Endothelial cell of umbilical vein (primary cell): ENCODE data around the gene ADARB2. TPM values are rescaled to one million over a fixed set of nuclear protein-coding genes. Genes with fewer than 3 reads are reported as not detected.
A peak's percentile ranks its signal among the peaks of the same experiment; 100 is the strongest.

Experiments used
- BruUV-seq: library from RNA; stranded (reverse); fragments of 400-500 nt; replicated peaks from 2 replicates; lab custom pipeline; 2021; lab: Mats Ljungman, UMichigan
- CTCF ChIA-PET: fragments of 300-600, 350-600 bp; sonication (Branson Sonifier 250); formaldehyde crosslinking; loops from one replicate; lab custom pipeline; 2021; ENCODE audit warnings: antibody characterized with exemption, inconsistent platforms; lab: Charles Lee
- POLR2A ChIA-PET: fragments of 300-600, 350-600 bp; sonication (Branson Sonifier 250); formaldehyde crosslinking; loops from one replicate; lab custom pipeline; 2021; ENCODE audit warnings: antibody characterized with exemption, inconsistent platforms; lab: Charles Lee
- DNase-seq: peaks from one replicate; pipeline ENCODE4 v3.0.0-alpha.2; 2011; ENCODE audit warnings: low read depth, low spot score
- FAIRE-seq: peaks from 2 replicates; lab custom pipeline; 2011; peaks lifted over from hg19 to GRCh38; lab: Jason Lieb, UNC
- H2AFZ ChIP-seq: 2 replicates; pipeline ENCODE4 v1.6.0; 2012; ENCODE audit warnings: low read depth, low read length, control low read depth, inconsistent platforms
- H3K27ac ChIP-seq: 2 replicates; pipeline ENCODE4 v1.5.1; 2011; ENCODE audit warnings: low read depth, mild to moderate bottlenecking, control low read depth, low read length, moderate library complexity; ENCODE audit not compliant: insufficient read depth
- H3K27me3 ChIP-seq, 2 experiments: 2 replicates each; pipeline versions ENCODE4 v1.6.0 to v1.6.1; 2011; ENCODE audit warnings: low read length in 2 of 2, mixed read lengths in 1 of 2; ENCODE audit not compliant: control insufficient read depth in 2 of 2, insufficient read depth in 2 of 2
- H3K36me3 ChIP-seq, 2 experiments: 2 replicates in 1 of 2; 3 replicates in 1 of 2; pipeline ENCODE4 v1.5.1; 2011; ENCODE audit warnings: low read length in 2 of 2, mild to moderate bottlenecking in 1 of 2, moderate library complexity in 1 of 2; ENCODE audit not compliant: control insufficient read depth in 2 of 2, insufficient read depth in 2 of 2; ENCODE audit errors: extremely low read depth in 1 of 2
- H3K4me1 ChIP-seq: 3 replicates; pipeline ENCODE4 v1.5.1; 2011; ENCODE audit warnings: mild to moderate bottlenecking, low read length; ENCODE audit not compliant: control insufficient read depth, insufficient read depth; ENCODE audit errors: extremely low read depth
- H3K4me2 ChIP-seq: 2 replicates; pipeline ENCODE4 v1.6.1; 2011; ENCODE audit warnings: low read length, control low read depth, mixed read lengths; ENCODE audit not compliant: insufficient read depth
- H3K4me3 ChIP-seq, 3 experiments: fragments of 200-600 bp in 1 of 3; sonication (generic), shearing (Covaris generic) in 1 of 3; replicated peaks in 1 of 3; 2 replicates each; pipeline ENCODE4 v1.5.1; 2011 to 2016; ENCODE audit warnings: control low read depth in 3 of 3, low read length in 3 of 3, mild to moderate bottlenecking in 2 of 3, inconsistent platforms in 1 of 3, low read depth in 1 of 3, moderate library complexity in 1 of 3; ENCODE audit not compliant: insufficient read depth in 1 of 3
- H3K79me2 ChIP-seq: 2 replicates; pipeline ENCODE4 v1.6.0; 2012; ENCODE audit warnings: low read length, inconsistent platforms; ENCODE audit not compliant: control insufficient read depth, insufficient read depth
- H3K9ac ChIP-seq: replicated peaks from 2 replicates; pipeline ENCODE3; 2011; ENCODE audit warnings: low read length, control low read depth; ENCODE audit not compliant: insufficient read depth; ENCODE audit errors: extremely low read depth
- H3K9me1 ChIP-seq: replicated peaks from 3 replicates; pipeline ENCODE4 v1.6.0; 2011; ENCODE audit warnings: mild to moderate bottlenecking, low read length; ENCODE audit not compliant: control insufficient read depth, insufficient read depth; ENCODE audit errors: extremely low read depth
- H3K9me3 ChIP-seq: replicated peaks from 2 replicates; pipeline ENCODE4 v1.5.1; 2012; ENCODE audit warnings: low read length, inconsistent platforms; ENCODE audit not compliant: control insufficient read depth, insufficient read depth
- H4K20me1 ChIP-seq: replicated peaks from 2 replicates; pipeline ENCODE3; 2011; ENCODE audit warnings: mild to moderate bottlenecking, low read length; ENCODE audit not compliant: control insufficient read depth, insufficient read depth; ENCODE audit errors: extremely low read depth
- JUN ChIP-seq: IDR thresholded peaks from 2 replicates; pipeline ENCODE4 v1.6.1; 2011; ENCODE audit warnings: borderline replicate concordance, low read depth; ENCODE audit not compliant: insufficient read length, insufficient read depth
- dilution Hi-C: fragments of 300-500 bp; cut with MboI; formaldehyde crosslinking; loops from one replicate; pipeline ENCODE4 v1.15.0; 2019; ENCODE audit warnings: low sequenced_read_pairs; ENCODE audit not compliant: extremely low pct_ligation_motif_present
- intact Hi-C: fragments of 100-400 bp; cut with micrococcal nuclease; formaldehyde crosslinking; loops from one replicate; pipeline ENCODE4 v1.10.0; 2022
- polyA plus RNA-seq, 4 experiments: library from polyadenylated mRNA; depleted of rRNA in 3 of 4; stranded (reverse) in 3 of 4; unstranded in 1 of 4; fragments of >200 nt; gene quantifications; 2 replicates each; pipeline versions ENCODE4 v1.2.1 to v1.2.3, GENCODE V29; 2011 to 2012; ENCODE audit warnings: missing spikeins in 1 of 4
- total RNA-seq: library from RNA; stranded (reverse); gene quantifications from 2 replicates; pipeline ENCODE4 v1.2.3, GENCODE V29; 2021
- TF ChIP-seq, protein P1 (sequence below): IDR thresholded peaks from 2 replicates; pipeline ENCODE4 v1.6.1; 2011; ENCODE audit not compliant: insufficient read depth, insufficient read length

Gene ADARB2
- total and polyA plus RNA-seq, 2 donors (not counting 3 experiments of a cell fraction or from before 2014, with no cell fraction given) = not detected

DNA sequence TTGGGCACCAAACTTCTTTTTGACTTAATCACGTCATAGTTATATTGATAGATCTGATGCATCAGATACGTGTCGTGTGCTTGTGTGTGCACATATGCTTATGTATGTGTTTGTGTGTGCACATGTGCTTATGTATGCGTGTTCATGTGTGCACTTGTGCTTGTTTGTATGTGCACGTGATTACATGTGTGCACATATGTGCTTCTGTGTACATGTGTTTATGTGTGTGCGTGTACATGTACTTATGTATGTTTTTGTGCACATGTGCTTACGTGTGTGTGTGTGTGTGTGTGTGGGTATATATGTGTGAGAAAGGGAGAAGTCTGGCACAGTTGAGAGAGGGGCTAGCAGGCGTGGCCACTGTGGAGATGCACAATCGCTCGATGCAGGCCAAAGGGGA lies 507.8 kb downstream of the ADARB2 start:
- H3K9me1 ChIP-seq = no peaks in the 10 kb centered on the region
- BruUV-seq = no TSS peak
- no peak overlapping the region for H3K4me3 ChIP-seq
- POLR2A ChIA-PET = no interaction called here
- H3K9me3 ChIP-seq = no peaks in the 10 kb centered on the region
- H2AFZ ChIP-seq = no peak overlapping the region
- no peak overlapping the region for H3K9ac ChIP-seq
- no peaks in the 10 kb centered on the region for H3K4me1 ChIP-seq
- DNase-seq = no peak
- TF ChIP-seq JUN = no peak
- TF ChIP-seq, protein P1, sequence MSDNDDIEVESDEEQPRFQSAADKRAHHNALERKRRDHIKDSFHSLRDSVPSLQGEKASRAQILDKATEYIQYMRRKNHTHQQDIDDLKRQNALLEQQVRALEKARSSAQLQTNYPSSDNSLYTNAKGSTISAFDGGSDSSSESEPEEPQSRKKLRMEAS = peak; percentile 46
- no peaks in the 10 kb centered on the region for H3K36me3 ChIP-seq
- no peak overlapping the region for H3K4me2 ChIP-seq
- CTCF ChIA-PET = no interaction called here
- no peak for FAIRE-seq
- no peaks in the 10 kb centered on the region for H3K27me3 ChIP-seq
- H3K27ac ChIP-seq = no peak overlapping the region
- no peaks in the 10 kb centered on the region for H4K20me1 ChIP-seq
- intact Hi-C loops (no loop called here), dilution Hi-C loops (no loop called here)
- no peaks in the 10 kb centered on the region for H3K79me2 ChIP-seq

DNA sequence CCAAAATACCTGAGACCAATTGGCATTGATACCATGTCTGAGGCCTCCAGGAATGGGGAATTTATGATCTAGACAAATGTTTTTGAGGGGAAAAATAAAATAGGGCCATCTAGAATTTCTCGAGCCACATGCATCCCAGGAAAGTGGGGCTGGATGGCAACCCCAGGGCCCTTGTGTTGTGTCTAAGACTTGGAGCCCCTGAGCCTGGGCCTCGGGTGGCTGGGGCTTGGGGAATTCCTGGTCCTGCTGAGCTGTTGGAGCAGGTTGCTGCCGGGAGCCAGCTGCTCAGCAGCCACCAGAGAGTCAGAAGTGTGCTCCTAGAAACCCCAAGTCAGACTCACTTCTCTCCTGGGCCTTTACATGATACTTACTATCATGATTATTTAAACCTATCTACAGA lies 508.2 kb downstream of the ADARB2 start:
- no peaks in the 10 kb centered on the region for H3K36me3 ChIP-seq
- POLR2A ChIA-PET = no interaction called here
- no peak overlapping the region for H3K4me2 ChIP-seq
- H3K79me2 ChIP-seq = no peaks in the 10 kb centered on the region
- intact Hi-C loops (no loop called here), dilution Hi-C loops (no loop called here)
- no peaks in the 10 kb centered on the region for H3K9me1 ChIP-seq
- H2AFZ ChIP-seq = no peak overlapping the region
- no peak overlapping the region for H3K4me3 ChIP-seq
- no TSS peak for BruUV-seq
- no peak for TF ChIP-seq JUN
- H3K9me3 ChIP-seq = no peaks in the 10 kb centered on the region
- no peak for FAIRE-seq
- no peak overlapping the region for H3K27ac ChIP-seq
- H3K9ac ChIP-seq = no peak overlapping the region
- no peaks in the 10 kb centered on the region for H4K20me1 ChIP-seq
- no peaks in the 10 kb centered on the region for H3K4me1 ChIP-seq
- no peaks in the 10 kb centered on the region for H3K27me3 ChIP-seq
- CTCF ChIA-PET = no interaction called here
- DNase-seq = no peak
